Cardiac muscle cell (in vitro differentiated cells and primary cell): ENCODE measurements around the gene CYB5R2. TPM values are rescaled to one million over a fixed set of nuclear protein-coding genes. Genes with fewer than 3 reads are reported as not detected.

Experiments
- DNase-seq, 2 donors: peaks; one replicate each; pipeline versions ENCODE4 v3.0.0 to v3.0.0-alpha.2; 2010 to 2017; ENCODE audit warnings: low read depth in 1 of 2, low spot score in 1 of 2
- H3K27ac ChIP-seq: fragments of 200-600 bp; sonication (generic); 2 replicates; pipeline ENCODE4 v1.5.1; 2016
- H3K27me3 ChIP-seq: fragments of 200-600 bp; sonication (generic); 2 replicates; pipeline ENCODE4 v1.6.0; 2016; ENCODE audit warnings: control low read depth
- H3K36me3 ChIP-seq: fragments of 200-600 bp; sonication (generic); 2 replicates; pipeline ENCODE4 v1.5.1; 2016; ENCODE audit warnings: control low read depth
- H3K4me1 ChIP-seq: fragments of 200-600 bp; sonication (generic); 2 replicates; pipeline ENCODE4 v1.8.1; 2017; ENCODE audit warnings: low read depth, mild to moderate bottlenecking, mixed run types
- H3K4me3 ChIP-seq: fragments of 200-600 bp; sonication (generic); 2 replicates; pipeline ENCODE4 v1.5.1; 2016; ENCODE audit warnings: mild to moderate bottlenecking
- H3K9me3 ChIP-seq: fragments of 200-600 bp; sonication (generic); 2 replicates; pipeline ENCODE4 v1.5.1; 2017; ENCODE audit warnings: low read depth, mild to moderate bottlenecking, control low read depth
- CTCF ChIP-seq: IDR thresholded peaks from 2 replicates; pipeline ENCODE4 v1.5.1; 2012; ENCODE audit warnings: low read depth, mild to moderate bottlenecking, low read length
- polyA plus RNA-seq: library from polyadenylated mRNA; unstranded; fragments of >200 nt; fragmentation: Nextera tagmentation; extraction: Ambion mirVana; gene quantifications from 2 replicates; pipeline ENCODE4 v1.2.1, GENCODE V29; 2016
- total RNA-seq: library from RNA; depleted of rRNA; stranded (reverse); fragments of >200 nt; gene quantifications from 2 replicates; pipeline ENCODE4 v1.2.3, GENCODE V29; 2016

Gene CYB5R2
- total and polyA plus RNA-seq, 2 experiments from 2014 or later: 4.1 to 4.5 TPM

- no peaks in the 10 kb centered on the region for H3K4me1 ChIP-seq
- no peaks in the 10 kb centered on the region for H3K27me3 ChIP-seq
- H3K9me3 ChIP-seq: no peaks in the 10 kb centered on the region
- no peak overlapping the region for H3K4me3 ChIP-seq
- peak; percentile 92 for TF ChIP-seq CTCF
- no peak overlapping the region for H3K27ac ChIP-seq
- DNase-seq: peak; percentile 54 to 55
- no peaks in the 10 kb centered on the region for H3K36me3 ChIP-seq
Measured at GRCh38 chr11:7688238-7688826, 15.0 kb upstream of the CYB5R2 start.

DNA sequence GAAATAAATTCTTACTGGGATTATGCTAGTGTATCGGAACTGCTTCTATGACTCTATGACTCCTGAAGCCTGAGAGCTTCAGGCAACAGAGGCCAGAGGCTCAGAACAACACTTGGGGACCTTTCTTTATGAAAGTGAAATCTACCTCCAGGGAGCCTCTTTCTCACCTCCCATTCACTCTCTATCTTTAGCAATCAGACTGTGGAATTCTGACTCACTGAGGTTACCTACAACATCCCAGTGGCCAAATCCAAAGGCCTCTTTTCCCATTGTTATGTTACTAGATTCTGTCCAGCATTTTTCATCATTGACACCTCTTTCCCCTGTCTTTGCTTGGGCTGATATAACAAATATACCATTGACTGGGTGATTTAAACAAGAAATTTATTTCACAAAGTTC lies 14.1 kb upstream of the CYB5R2 start:
- Histone ChIP-seq H3K36me3 (no peaks in the 10 kb centered on the region), H3K9me3 (no peaks in the 10 kb centered on the region), H3K27me3 (no peaks in the 10 kb centered on the region), H3K4me1 (no peaks in the 10 kb centered on the region), H3K27ac (no peak overlapping the region), H3K4me3 (no peak overlapping the region)
- no peak for TF ChIP-seq CTCF
- no peak for DNase-seq

DNA sequence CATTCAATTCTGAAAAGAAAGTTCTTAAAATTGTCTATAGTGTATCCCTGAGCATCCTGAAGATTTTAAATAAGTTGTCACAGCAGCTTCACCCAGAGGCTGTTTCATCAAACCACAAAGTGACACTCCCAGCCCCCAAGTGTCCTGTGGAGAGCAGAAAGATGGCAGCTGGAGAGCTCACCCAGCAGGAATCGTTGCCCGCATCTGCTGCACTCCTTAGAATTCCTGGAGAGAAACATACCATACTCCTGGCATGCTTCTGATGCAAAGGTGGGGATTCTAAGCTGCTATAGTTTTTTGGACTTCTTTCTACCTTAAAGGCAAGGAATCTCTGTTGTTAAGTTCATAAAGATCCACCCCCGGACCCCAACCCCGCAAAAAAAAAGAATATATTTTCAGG lies 13.5 kb upstream of the CYB5R2 start:
- H3K27me3 ChIP-seq: no peaks in the 10 kb centered on the region
- H3K9me3 ChIP-seq: no peaks in the 10 kb centered on the region
- H3K4me3 ChIP-seq: no peak overlapping the region
- no peak overlapping the region for H3K27ac ChIP-seq
- no peak for TF ChIP-seq CTCF
- no peak for DNase-seq
- H3K4me1 ChIP-seq: no peaks in the 10 kb centered on the region
- H3K36me3 ChIP-seq: no peaks in the 10 kb centered on the region

GRCh38 chr11:7683571-7683970 lies 10.3 kb upstream of the CYB5R2 start:
- no peak overlapping the region for H3K4me3 ChIP-seq
- no peaks in the 10 kb centered on the region for H3K36me3 ChIP-seq
- H3K4me1 ChIP-seq: no peaks in the 10 kb centered on the region
- TF ChIP-seq CTCF: no peak
- no peaks in the 10 kb centered on the region for H3K9me3 ChIP-seq
- no peaks in the 10 kb centered on the region for H3K27me3 ChIP-seq
- H3K27ac ChIP-seq: no peak overlapping the region
- no peak for DNase-seq

GRCh38 chr11:7677796-7678201 lies 4.5 kb upstream of the CYB5R2 start:
- Histone ChIP-seq H3K36me3 (no peaks in the 10 kb centered on the region), H3K27ac (no peak overlapping the region), H3K9me3 (no peaks in the 10 kb centered on the region), H3K4me1 (no peaks in the 10 kb centered on the region), H3K27me3 (peaks cover 19% of the 10 kb centered on the region), H3K4me3 (no peak overlapping the region)
- DNase-seq: peak in 1 of 2 donors; percentile 42
- TF ChIP-seq CTCF: no peak
